Natural killer cell treated with Interleukin-12 subunit alpha and Interleukin-12 subunit beta and Interleukin-15 and Interleukin-18, amount 100 ng/mL, for 72 hours (primary cell): ENCODE results near the gene PSPN. TPM values are rescaled to one million over a fixed set of nuclear protein-coding genes. Genes with fewer than 3 reads are reported as not detected.
"Not testable (repeated sequence)": the region's sequence is repeated elsewhere in the genome, so short reads cannot be mapped to it uniquely, and the experiment has no call there.

Experiments
- ATAC-seq, 2 donors: fragments of 150-1000 bp; cut with Tn5 transposase in 1 of 2; sonication (Bioruptor Pico), chemical (Tn5 transposase) in 1 of 2; 2 replicates each; pipeline ENCODE4 v1.10.0; 2021
- DNase-seq: peaks from one replicate; pipeline ENCODE4 v3.0.0; 2022; ENCODE audit warnings: low spot score
- H3K27ac Mint-ChIP-seq, 2 donors: 1 replicate in 1 of 2; 2 replicates in 1 of 2; pipeline ENCODE4 v1.8.0; 2022; ENCODE audit warnings: mixed read lengths in 2 of 2, mild to moderate bottlenecking in 1 of 2, moderate library complexity in 1 of 2
- H3K27me3 Mint-ChIP-seq, 2 donors: 1 replicate in 1 of 2; 2 replicates in 1 of 2; pipeline ENCODE4 v1.8.0; 2022; ENCODE audit warnings: mixed read lengths in 2 of 2
- H3K36me3 Mint-ChIP-seq: one replicate; pipeline ENCODE4 v1.8.0; 2022; ENCODE audit warnings: mixed read lengths
- H3K4me1 Mint-ChIP-seq, 2 donors: 1 replicate in 1 of 2; 2 replicates in 1 of 2; pipeline ENCODE4 v1.8.0; 2022; ENCODE audit warnings: low read depth in 2 of 2, mixed read lengths in 2 of 2, mild to moderate bottlenecking in 1 of 2
- H3K4me3 Mint-ChIP-seq: one replicate; pipeline ENCODE4 v1.8.0; 2022; ENCODE audit warnings: mixed read lengths
- H3K9me3 Mint-ChIP-seq: 2 replicates; pipeline ENCODE4 v1.8.0; 2022; ENCODE audit warnings: mixed read lengths
- total RNA-seq, 2 donors: library from RNA; stranded (reverse); gene quantifications; one replicate each; pipeline ENCODE4 v1.2.3, GENCODE V29; 2022

PSPN gene
- total RNA-seq, 2 donors from 2014 or later = 1.8 to 1.9 TPM

DNA sequence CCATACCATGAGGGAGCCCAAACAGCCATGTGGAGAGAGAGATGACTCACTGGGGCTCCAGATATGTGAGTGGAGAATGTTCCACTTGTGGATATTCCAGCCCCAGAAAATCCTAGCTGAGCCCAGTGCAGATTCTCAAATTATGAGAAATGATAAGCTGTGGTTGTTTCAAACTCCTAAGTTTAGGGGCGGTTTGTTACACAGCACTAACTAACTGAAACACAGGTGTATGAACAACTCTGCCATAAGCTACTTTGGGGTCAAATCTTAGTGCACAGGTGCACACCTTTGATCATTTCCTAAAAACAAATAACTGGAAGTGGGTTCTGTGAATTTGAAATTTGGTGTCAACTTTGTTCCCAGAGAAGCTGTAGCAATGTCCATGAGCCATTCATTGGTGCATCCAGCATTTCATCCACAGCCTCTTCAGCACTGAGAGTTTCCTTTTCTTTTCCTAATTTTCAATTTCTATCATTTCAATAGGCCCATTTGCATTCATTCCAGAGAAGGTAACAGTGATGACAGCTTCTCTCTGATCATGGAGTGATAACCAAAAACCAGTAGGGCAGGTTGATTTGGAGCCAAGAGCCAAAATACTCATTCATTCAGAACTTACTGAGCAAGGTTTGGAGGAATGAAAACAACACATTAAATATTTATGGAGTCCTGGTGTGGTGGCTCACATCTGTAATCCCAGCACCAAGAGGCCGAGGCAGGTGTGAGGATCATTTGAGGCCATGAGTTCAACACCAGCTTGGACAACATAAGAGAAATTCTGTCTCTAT is 23.2 kb downstream of the PSPN start:
- no peak for ATAC-seq
- Mint-ChIP-seq H3K27me3 (peaks cover 0 to 7% of the 10 kb centered on the region in 2 donors), H3K4me1 (no peaks in the 10 kb centered on the region), H3K36me3 (no peaks in the 10 kb centered on the region), H3K4me3 (no peak overlapping the region), H3K9me3 (no peaks in the 10 kb centered on the region), H3K27ac (no peak overlapping the region)
- no peak for DNase-seq

DNA sequence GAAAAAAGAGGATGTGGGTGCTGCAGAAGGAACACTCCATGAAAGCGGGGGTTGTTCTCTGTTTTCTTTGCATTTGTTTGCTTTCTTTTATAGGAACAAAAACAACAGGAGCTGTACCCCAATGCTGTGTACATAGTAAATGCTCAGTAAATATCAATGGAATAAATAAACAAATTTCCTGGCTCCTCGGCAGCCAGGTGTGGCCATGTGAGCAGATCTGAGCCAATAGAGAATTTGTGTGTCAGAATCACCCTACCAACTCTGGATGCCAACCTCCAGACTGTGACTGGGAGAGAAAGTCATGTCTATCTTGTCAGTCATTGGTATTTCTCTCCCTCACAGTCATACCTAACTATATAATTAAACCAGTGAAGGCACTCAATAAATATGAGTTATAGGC is 25.0 kb downstream of the PSPN start:
- no peaks in the 10 kb centered on the region for H3K36me3 Mint-ChIP-seq
- no peak overlapping the region for H3K27ac Mint-ChIP-seq
- no peak for ATAC-seq
- H3K9me3 Mint-ChIP-seq = no peaks in the 10 kb centered on the region
- DNase-seq = no peak
- H3K27me3 Mint-ChIP-seq = peaks cover 0 to 7% of the 10 kb centered on the region in 2 donors
- no peaks in the 10 kb centered on the region for H3K4me1 Mint-ChIP-seq
- no peak overlapping the region for H3K4me3 Mint-ChIP-seq

DNA sequence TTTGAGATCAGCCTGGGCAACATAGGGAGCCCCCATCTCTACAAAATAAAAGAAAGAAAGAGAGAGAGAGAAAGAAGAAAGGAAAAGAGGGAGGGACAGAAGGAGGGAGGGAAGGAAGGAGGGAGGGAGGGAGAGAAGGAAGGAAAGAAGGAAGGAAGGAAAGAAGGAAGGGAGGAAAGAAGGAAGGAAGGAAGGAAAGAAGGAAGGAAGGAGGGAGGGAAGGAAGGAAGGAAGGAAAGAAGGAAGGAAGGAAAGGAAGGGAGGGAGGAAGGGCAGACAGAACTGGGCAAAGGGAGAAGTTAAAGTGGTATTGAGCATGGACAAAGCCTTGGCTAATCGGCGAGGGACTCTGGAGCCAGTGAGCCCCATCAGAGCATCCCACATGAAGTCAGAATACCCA is 26.5 kb downstream of the PSPN start:
- not testable (repeated sequence) for H3K9me3 Mint-ChIP-seq, ATAC-seq, H3K4me1 Mint-ChIP-seq, H3K27ac Mint-ChIP-seq, H3K36me3 Mint-ChIP-seq, H3K27me3 Mint-ChIP-seq, DNase-seq, H3K4me3 Mint-ChIP-seq

DNA sequence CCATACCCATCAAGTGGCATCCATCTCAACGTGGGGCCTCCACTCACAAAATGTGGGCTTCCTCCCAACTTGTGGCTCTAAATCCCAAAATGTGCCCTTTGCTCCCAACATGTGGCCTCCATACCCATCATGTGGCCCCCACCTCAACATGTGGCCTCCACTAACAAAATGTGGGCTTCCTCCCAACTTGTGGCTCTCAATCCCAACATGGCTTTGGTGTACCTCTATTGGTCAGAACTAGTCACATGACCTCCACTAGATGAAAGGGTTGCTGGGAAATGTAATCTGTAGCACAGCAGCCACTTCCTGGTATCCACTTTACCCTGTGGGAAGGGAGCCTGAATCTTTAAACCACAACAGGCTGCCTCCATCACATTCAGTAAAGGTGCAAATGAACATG is 32.3 kb downstream of the PSPN start:
- H3K36me3 Mint-ChIP-seq = no peaks in the 10 kb centered on the region
- no peak for DNase-seq

DNA sequence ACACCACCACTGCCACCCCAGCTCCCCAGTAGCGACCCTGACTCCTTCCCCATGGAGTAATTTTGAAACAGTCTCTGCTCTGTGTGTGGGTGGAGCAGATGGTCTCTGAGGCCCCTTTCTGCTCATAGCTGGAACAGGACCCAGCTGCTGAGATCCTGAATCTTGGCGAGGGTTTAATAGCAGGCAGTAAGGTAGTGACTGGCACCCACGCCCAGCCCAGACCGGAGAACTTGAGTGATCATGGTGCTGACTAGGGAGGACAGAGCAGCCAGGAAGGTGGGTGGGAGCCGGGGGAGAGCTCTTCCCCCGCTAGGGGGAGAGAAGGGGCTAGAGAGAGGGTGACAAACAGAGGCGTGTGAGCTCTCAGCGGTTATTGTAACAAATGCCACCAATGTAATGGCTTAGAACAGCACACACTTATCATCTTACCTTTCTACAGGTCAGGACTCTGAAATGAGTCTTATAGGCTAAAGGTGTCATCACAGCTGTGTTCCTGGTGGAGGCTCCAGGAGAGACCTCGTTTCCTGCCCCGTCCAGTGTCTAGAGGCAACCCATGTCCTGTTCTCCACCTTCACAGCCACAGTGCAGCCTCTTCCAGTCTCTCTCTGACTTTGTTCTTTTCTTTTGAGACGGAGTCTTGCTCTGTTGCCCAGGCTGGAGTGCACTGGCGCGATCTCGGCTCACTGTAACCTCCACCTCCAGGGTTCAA is 35.1 kb downstream of the PSPN start:
- H3K27ac Mint-ChIP-seq = no peak overlapping the region
- H3K4me3 Mint-ChIP-seq = no peak overlapping the region
- DNase-seq = no peak
- H3K9me3 Mint-ChIP-seq = no peaks in the 10 kb centered on the region
- H3K36me3 Mint-ChIP-seq = no peaks in the 10 kb centered on the region
- H3K4me1 Mint-ChIP-seq = no peaks in the 10 kb centered on the region
- H3K27me3 Mint-ChIP-seq = no peaks in the 10 kb centered on the region
- ATAC-seq = no peak

More for the DNA sequence above, 32.3 kb downstream of the PSPN start:
- no peak for ATAC-seq
- H3K4me3 Mint-ChIP-seq = no peak overlapping the region
- no peaks in the 10 kb centered on the region for H3K4me1 Mint-ChIP-seq
- H3K9me3 Mint-ChIP-seq = no peaks in the 10 kb centered on the region
- H3K27ac Mint-ChIP-seq = no peak overlapping the region
- H3K27me3 Mint-ChIP-seq = no peaks in the 10 kb centered on the region

DNA sequence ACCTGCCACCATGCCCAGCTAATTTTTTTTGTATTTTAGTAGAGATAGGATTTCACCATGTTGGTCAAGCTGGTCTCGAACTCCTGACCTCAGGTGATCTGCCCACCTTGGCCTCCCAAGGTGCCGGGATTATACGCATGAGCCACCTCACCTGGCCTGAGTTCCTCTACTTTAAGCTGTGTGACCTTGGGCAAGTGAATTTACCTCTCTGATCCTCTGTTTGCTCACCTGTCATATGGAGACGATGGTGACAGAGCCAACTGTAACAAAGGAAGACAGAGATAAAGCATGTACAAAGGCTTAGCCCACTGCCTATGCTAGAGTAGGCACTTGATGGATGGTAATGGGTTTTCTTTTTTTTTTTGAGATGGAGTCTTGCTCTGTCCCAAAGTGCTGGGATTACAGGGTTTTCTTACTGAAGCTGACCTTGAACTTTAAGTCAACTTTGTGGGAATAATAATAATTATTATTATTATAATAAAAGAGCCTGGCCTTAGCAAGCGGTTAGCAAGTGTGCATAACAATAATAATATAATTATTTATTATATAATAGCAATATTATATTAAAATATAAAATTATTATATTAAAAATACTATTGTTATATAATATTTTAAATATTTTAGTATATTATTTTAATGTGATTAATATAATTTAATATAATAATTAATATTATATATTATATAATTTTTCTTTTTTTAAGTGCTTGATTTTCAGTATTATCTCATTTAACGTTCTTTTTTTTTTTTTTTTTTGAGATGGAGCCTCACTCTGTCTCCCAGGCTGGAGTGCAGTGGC is 41.0 kb downstream of the PSPN start:
- no peak for ATAC-seq
- Mint-ChIP-seq H3K27me3 (no peaks in the 10 kb centered on the region), H3K36me3 (no peaks in the 10 kb centered on the region), H3K27ac (no peak overlapping the region), H3K9me3 (no peaks in the 10 kb centered on the region), H3K4me1 (no peaks in the 10 kb centered on the region), H3K4me3 (no peak overlapping the region)
- no peak for DNase-seq

DNA sequence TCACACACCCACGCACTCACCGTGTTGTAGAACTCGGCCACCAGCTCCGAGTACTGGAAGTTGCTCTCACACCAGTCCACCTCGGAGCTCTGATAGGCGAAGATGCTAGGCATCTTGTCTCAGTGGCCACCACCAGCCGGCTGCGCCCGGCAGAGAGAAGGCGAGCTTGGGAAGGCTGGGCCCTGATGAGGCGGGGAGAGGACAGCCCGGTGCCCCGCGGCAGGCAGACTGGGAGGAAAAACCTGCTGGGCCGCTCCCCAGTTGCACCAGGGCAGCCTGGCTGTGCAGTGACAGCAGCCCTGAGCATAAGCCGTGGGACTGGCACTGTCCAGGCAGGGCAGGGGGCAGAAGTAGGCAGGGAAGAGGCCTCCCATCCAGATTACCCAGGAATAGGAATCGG is 42.3 kb downstream of the PSPN start, which contains the start of gene ACER1:
Gene ACER1 (minus strand): TSS at position 174 of the 400 bp plus-strand sequence. CDS start 61 bp downstream, at position 113.
- Mint-ChIP-seq H3K27me3 (no peaks in the 10 kb centered on the region), H3K27ac (no peak within 1 kb of the TSS), H3K4me3 (no peak within 1 kb of the TSS), H3K9me3 (no peaks in the 10 kb centered on the region), H3K4me1 (no peaks in the 10 kb centered on the region), H3K36me3 (no peaks in the 10 kb centered on the region)
- DNase-seq (no peak), ATAC-seq (no peak)

DNA sequence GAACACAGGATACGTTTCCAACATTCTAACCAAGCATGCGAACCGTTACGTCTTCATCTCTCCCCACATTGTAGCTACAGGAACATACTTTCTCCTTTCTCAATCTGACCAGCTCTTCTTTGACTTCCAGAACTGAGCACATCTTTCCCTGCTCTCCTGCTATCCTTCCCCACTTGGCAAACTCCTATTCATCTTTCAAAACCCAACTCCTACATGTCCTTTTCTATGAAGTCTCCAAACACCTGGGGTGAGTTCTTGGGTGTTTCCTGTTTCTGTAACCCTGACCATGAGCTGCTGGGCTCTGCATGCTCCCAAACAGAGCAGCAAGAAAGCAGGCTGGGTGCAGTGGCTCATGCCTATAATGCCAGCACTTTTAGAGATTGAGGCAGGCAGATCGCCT is 48.9 kb downstream of the PSPN start:
- no peak overlapping the region for H3K4me3 Mint-ChIP-seq
- no peak overlapping the region for H3K27ac Mint-ChIP-seq
- H3K4me1 Mint-ChIP-seq = no peaks in the 10 kb centered on the region
- ATAC-seq (no peak), DNase-seq (no peak)
- H3K9me3 Mint-ChIP-seq = no peaks in the 10 kb centered on the region
- H3K27me3 Mint-ChIP-seq = peaks cover 7 to 10% of the 10 kb centered on the region in 2 donors
- H3K36me3 Mint-ChIP-seq = no peaks in the 10 kb centered on the region

DNA sequence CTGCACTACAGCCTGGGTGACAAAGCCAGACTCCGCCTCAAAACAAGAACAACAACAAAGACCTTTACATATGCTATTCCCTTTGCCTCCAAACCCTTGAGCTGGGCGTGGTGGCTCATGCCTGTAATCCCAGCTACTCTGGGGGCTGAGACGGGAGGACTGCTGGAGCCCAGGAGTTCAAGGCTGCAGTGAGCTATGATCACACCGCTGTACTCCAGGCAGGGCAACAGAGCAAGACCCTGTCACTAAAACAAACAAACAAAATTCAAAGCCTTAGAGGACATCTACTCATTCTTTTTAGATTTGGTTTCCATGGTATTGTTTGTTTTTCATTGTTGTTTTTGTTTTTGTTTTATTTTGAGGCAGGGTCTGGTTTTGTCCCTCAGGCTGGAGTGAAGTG is 50.1 kb downstream of the PSPN start:
- ATAC-seq (no peak), DNase-seq (no peak)
- Mint-ChIP-seq H3K4me1 (no peaks in the 10 kb centered on the region), H3K36me3 (no peaks in the 10 kb centered on the region), H3K27ac (no peak overlapping the region), H3K27me3 (peaks cover 7 to 10% of the 10 kb centered on the region in 2 donors), H3K4me3 (no peak overlapping the region), H3K9me3 (no peaks in the 10 kb centered on the region)

Other genes with a start within 250 kb of the PSPN start
- not detected for gene ACSBG2, start 240.3 kb downstream of the PSPN start, total RNA-seq
- gene MLLT1, start 96.0 kb downstream of the PSPN start, total RNA-seq = 100 to 1,000 TPM in 1 of 2 donors, 10 to 100 TPM in 1; 44.7 to 104 TPM
- gene ACER1, start 42.3 kb downstream of the PSPN start, total RNA-seq = not detected
- 100 to 1,000 TPM; 115 to 146 TPM for gene CLPP, start 14.4 kb downstream of the PSPN start, total RNA-seq
- gene ALKBH7, start 3.1 kb downstream of the PSPN start, total RNA-seq = 10 to 100 TPM; 29.2 to 31.3 TPM
- 10 to 100 TPM; 71.1 to 72.6 TPM for gene GTF2F1, start 17.2 kb upstream of the PSPN start, total RNA-seq
- gene KHSRP, start 48.9 kb upstream of the PSPN start, total RNA-seq = 100 to 1,000 TPM; 260 to 386 TPM
- not detected for gene SLC25A41, start 57.8 kb upstream of the PSPN start, total RNA-seq
- 10 to 100 TPM in 1 of 2 donors, 1 to 10 TPM in 1; 5.4 to 10.5 TPM for gene SLC25A23, start 83.9 kb upstream of the PSPN start, total RNA-seq
- not detected for gene CRB3, start 88.3 kb upstream of the PSPN start, total RNA-seq
- gene DENND1C, start 105.9 kb upstream of the PSPN start, total RNA-seq = 100 to 1,000 TPM in 1 of 2 donors, 10 to 100 TPM in 1; 73.6 to 131 TPM
- 1 to 10 TPM; 1.4 to 3.2 TPM for gene TUBB4A, start 126.4 kb upstream of the PSPN start, total RNA-seq
- gene TNFSF9, start 155.1 kb upstream of the PSPN start, total RNA-seq = 1 to 10 TPM; 3.4 to 3.8 TPM
- gene CD70, start 215.2 kb upstream of the PSPN start, total RNA-seq = 10 to 100 TPM; 10.6 to 26.1 TPM